ENCODE data around the gene ABCA2. TPM values are rescaled to one million over a fixed set of nuclear protein-coding genes. Genes with fewer than 3 reads are reported as not detected.

ABCA2 gene
- total RNA-seq, 1 donor from 2014 or later = 16.2 TPM

- Mint-ChIP-seq H3K4me3 (ENCODE audit: unreplicated experiment) (peak within 1 kb of the TSS; percentile 82), H3K9me3 (ENCODE audit: unreplicated experiment) (peaks cover 5% of the 10 kb centered on the region), H3K27ac (ENCODE audit: unreplicated experiment) (peak within 1 kb of the TSS; percentile 58), H3K36me3 (ENCODE audit: low read depth, unreplicated experiment) (peaks cover 5% of the 10 kb centered on the region), H3K4me1 (ENCODE audit: low read depth, unreplicated experiment) (no peaks in the 10 kb centered on the region), H3K27me3 (ENCODE audit: low read depth, unreplicated experiment) (peaks cover 31% of the 10 kb centered on the region)
- H3K36me3 ChIP-seq (ENCODE audit: insufficient read depth, low read length) = no peaks in the 10 kb centered on the region
- peak within 1 kb of the TSS; percentile 97 for H3K4me2 ChIP-seq (ENCODE audit: low read length)
- peaks cover 13% of the 10 kb centered on the region for H3K79me2 ChIP-seq (ENCODE audit: insufficient read depth, low read length)
- DNase-seq (ENCODE audit: low read depth) (peak; percentile 71), FAIRE-seq (no peak)
- H3K27me3 ChIP-seq (ENCODE audit: insufficient read depth, low read length) = no peaks in the 10 kb centered on the region
- H3K9me3 ChIP-seq (ENCODE audit: insufficient read depth, low read depth, low read length) = peaks cover 6% of the 10 kb centered on the region
- H3K9ac ChIP-seq (ENCODE audit: low read length) = peak within 1 kb of the TSS; percentile 75
- H3K4me3 ChIP-seq (ENCODE audit: insufficient read depth, low read depth, low read length) = peak within 1 kb of the TSS; percentile 76
- H2AFZ ChIP-seq (ENCODE audit: low read depth, low read length) = peak within 1 kb of the TSS; percentile 79
- H4K20me1 ChIP-seq (ENCODE audit: insufficient read depth, low read length) = peaks cover 12% of the 10 kb centered on the region
- TF ChIP-seq, protein P1, sequence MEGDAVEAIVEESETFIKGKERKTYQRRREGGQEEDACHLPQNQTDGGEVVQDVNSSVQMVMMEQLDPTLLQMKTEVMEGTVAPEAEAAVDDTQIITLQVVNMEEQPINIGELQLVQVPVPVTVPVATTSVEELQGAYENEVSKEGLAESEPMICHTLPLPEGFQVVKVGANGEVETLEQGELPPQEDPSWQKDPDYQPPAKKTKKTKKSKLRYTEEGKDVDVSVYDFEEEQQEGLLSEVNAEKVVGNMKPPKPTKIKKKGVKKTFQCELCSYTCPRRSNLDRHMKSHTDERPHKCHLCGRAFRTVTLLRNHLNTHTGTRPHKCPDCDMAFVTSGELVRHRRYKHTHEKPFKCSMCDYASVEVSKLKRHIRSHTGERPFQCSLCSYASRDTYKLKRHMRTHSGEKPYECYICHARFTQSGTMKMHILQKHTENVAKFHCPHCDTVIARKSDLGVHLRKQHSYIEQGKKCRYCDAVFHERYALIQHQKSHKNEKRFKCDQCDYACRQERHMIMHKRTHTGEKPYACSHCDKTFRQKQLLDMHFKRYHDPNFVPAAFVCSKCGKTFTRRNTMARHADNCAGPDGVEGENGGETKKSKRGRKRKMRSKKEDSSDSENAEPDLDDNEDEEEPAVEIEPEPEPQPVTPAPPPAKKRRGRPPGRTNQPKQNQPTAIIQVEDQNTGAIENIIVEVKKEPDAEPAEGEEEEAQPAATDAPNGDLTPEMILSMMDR (IDR thresholded peaks at IDR 0.05; ENCODE audit: insufficient read depth, low read depth, low read length) = no peak
- TF ChIP-seq EZH2 (IDR thresholded peaks at IDR 0.05; ENCODE audit: insufficient read depth, low read length) = no peak
- peaks cover 29% of the 10 kb centered on the region for H3K4me1 ChIP-seq (ENCODE audit: insufficient read depth, low read length)
- H3K27ac ChIP-seq (ENCODE audit: low read depth, low read length) = no peak within 1 kb of the TSS
Observed at GRCh38 chr9:136991993-136992818, 35.8 kb downstream of the ABCA2 start, which contains the start of gene PAXX. Gene PAXX (plus strand): TSS chr9:136992422. CDS start chr9:136992444, 22 bp downstream.

- Histone ChIP-seq H3K79me2 (ENCODE audit: insufficient read depth, low read length) (peaks cover 13% of the 10 kb centered on the region), H3K36me3 (ENCODE audit: insufficient read depth, low read length) (no peaks in the 10 kb centered on the region), H2AFZ (ENCODE audit: low read depth, low read length) (no peak overlapping the region), H3K27me3 (ENCODE audit: insufficient read depth, low read length) (peaks cover 5% of the 10 kb centered on the region), H3K27ac (ENCODE audit: low read depth, low read length) (no peak overlapping the region), H3K4me1 (ENCODE audit: insufficient read depth, low read length) (peaks cover 11% of the 10 kb centered on the region), H3K9ac (ENCODE audit: low read length) (no peak overlapping the region), H3K4me2 (ENCODE audit: low read length) (no peak overlapping the region), H3K9me3 (ENCODE audit: insufficient read depth, low read depth, low read length) (peaks cover 6% of the 10 kb centered on the region), H4K20me1 (ENCODE audit: insufficient read depth, low read length) (peaks cover 12% of the 10 kb centered on the region), H3K4me3 (ENCODE audit: insufficient read depth, low read depth, low read length) (no peak overlapping the region)
- Mint-ChIP-seq H3K36me3 (ENCODE audit: low read depth, unreplicated experiment) (peaks cover 5% of the 10 kb centered on the region), H3K4me3 (ENCODE audit: unreplicated experiment) (no peak overlapping the region), H3K27me3 (ENCODE audit: low read depth, unreplicated experiment) (peaks cover 36% of the 10 kb centered on the region), H3K27ac (ENCODE audit: unreplicated experiment) (no peak overlapping the region), H3K4me1 (ENCODE audit: low read depth, unreplicated experiment) (no peaks in the 10 kb centered on the region), H3K9me3 (ENCODE audit: unreplicated experiment) (peaks cover 5% of the 10 kb centered on the region)
- DNase-seq (ENCODE audit: low read depth) (no peak), FAIRE-seq (no peak)
- TF ChIP-seq, protein P1 (IDR thresholded peaks at IDR 0.05; ENCODE audit: insufficient read depth, low read depth, low read length) = no peak
- TF ChIP-seq EZH2 (IDR thresholded peaks at IDR 0.05; ENCODE audit: insufficient read depth, low read length) = no peak
Observed at GRCh38 chr9:136990242-136990911, 37.7 kb downstream of the ABCA2 start.
